Tibial nerve (tissue), 4 donors: ENCODE results near the gene NOS2. TPM values are rescaled to one million over a fixed set of nuclear protein-coding genes. Genes with fewer than 3 reads are reported as not detected.

ENCODE experiments used
- DNase-seq, 2 donors: peaks; one replicate each; pipeline ENCODE4 v3.0.0-alpha.2; 2019; ENCODE audit warnings: low spot score in 2 of 2
- H3K27ac ChIP-seq, 4 donors: fragments of 200-600 bp; sonication (generic) in 3 of 4; one replicate each; pipeline ENCODE4 v1.5.1; 2017 to 2019; ENCODE audit warnings: mild to moderate bottlenecking in 1 of 4
- H3K27me3 ChIP-seq, 2 donors: fragments of 200-600 bp; sonication (generic) in 1 of 2; one replicate each; pipeline versions ENCODE4 v1.5.1 to v1.6.0; 2017 to 2019
- H3K36me3 ChIP-seq, 3 donors: fragments of 200-600 bp; sonication (generic); one replicate each; pipeline ENCODE4 v1.5.1; 2018 to 2019
- H3K4me1 ChIP-seq, 4 donors: fragments of 200-600 bp; sonication (generic) in 3 of 4; one replicate each; pipeline ENCODE4 v1.5.1; 2017 to 2019
- H3K4me3 ChIP-seq, 4 donors: fragments of 200-600 bp; sonication (generic) in 3 of 4; one replicate each; pipeline ENCODE4 v1.5.1; 2017 to 2019; ENCODE audit warnings: mild to moderate bottlenecking in 1 of 4, moderate library complexity in 1 of 4
- H3K9me3 ChIP-seq, 4 donors: fragments of 200-600 bp; sonication (generic) in 3 of 4; one replicate each; pipeline ENCODE4 v1.5.1; 2017 to 2019
- EP300 ChIP-seq, 2 donors: sonication (generic); formaldehyde crosslinking; IDR thresholded peaks; one replicate each; pipeline ENCODE4 v1.6.1; 2017; ENCODE audit warnings: antibody characterized with exemption in 2 of 2, mild to moderate bottlenecking in 1 of 2
- POLR2A ChIP-seq, 2 donors: fragments of 450-650 bp; IDR thresholded peaks; one replicate each; pipeline ENCODE4 v1.6.1; 2017; ENCODE audit warnings: antibody characterized with exemption in 2 of 2, mild to moderate bottlenecking in 2 of 2, moderate library complexity in 2 of 2
- WGBS, 2 donors: methylation state at CpG; one replicate each; pipeline ENCODE4 v1.1.5; 2018; 5-methylcytosine and 5-hydroxymethylcytosine counted together
- total RNA-seq, 4 donors: library from RNA; depleted of rRNA; stranded (reverse); fragments of >200 nt; gene quantifications; one replicate each; pipeline ENCODE4 v1.1.0, GENCODE V29; 2016
- TF ChIP-seq, protein P1 (sequence below), 5 experiments: fragments of 200-600 bp in 3 of 5; fragments of 450-650 bp in 2 of 5; sonication (generic) in 3 of 5; IDR thresholded peaks; one replicate each; pipeline ENCODE4 v1.5.1; 2016 to 2019; ENCODE audit warnings: antibody characterized with exemption in 5 of 5, mild to moderate bottlenecking in 3 of 5, moderate library complexity in 2 of 5

Gene NOS2
- total RNA-seq, 4 donors from 2014 or later = 0.22 to 2.9 (median 0.72) TPM

DNA sequence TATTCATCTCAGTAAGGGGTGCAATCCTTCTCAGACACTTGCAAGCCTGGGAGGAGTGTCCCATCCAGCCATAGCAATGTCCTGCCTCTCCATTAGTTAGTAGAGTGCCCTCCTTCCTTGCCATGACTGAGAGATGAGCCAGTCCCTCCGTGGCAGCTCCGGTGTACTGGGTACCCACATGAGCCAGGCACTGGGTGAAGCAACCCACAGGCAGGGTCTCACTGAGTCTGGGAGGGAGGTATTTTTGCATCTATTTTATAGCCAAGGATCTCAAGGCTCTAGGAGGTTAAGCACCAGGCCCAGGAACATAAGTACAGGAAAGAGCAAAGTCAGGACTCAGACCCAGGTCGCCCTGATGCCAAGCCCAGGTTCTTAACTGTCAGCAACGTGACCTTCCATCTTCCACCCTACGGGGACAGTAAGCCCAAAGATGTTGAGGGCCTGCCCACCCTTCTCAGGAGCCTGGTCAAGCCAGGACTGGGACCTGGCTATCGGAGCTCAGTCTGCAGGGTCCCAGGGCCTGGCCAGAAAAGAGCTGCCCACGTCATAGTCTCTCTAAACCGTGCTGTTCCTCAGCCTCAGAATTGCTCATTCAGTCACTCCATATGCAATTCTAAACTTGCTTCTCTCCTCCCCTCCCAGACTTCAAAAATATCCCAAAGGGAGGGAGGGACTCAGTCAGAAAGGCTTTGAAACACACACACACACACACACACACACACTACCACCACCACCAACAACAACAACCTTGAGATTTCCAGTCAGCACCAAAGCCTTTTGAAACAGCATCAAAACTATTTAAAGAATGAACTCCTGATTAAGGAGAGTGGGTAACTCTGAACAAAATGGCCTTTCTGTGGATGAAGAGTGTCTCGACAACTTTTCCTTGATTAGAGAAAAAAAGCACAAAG is 16.6 kb downstream of the NOS2 start:
- DNase-seq = no peak
- WGBS, 2 donors = 80 to 84% methylated on average over 8 to 9 of the region's 9 CpGs
- Histone ChIP-seq H3K36me3 (peaks cover 0 to 11% (median 0%) of the 10 kb centered on the region in 3 donors), H3K4me1 (no peaks in the 10 kb centered on the region), H3K9me3 (no peaks in the 10 kb centered on the region), H3K27ac (no peak overlapping the region), H3K27me3 (no peaks in the 10 kb centered on the region), H3K4me3 (no peak overlapping the region)
- TF ChIP-seq, protein P1, sequence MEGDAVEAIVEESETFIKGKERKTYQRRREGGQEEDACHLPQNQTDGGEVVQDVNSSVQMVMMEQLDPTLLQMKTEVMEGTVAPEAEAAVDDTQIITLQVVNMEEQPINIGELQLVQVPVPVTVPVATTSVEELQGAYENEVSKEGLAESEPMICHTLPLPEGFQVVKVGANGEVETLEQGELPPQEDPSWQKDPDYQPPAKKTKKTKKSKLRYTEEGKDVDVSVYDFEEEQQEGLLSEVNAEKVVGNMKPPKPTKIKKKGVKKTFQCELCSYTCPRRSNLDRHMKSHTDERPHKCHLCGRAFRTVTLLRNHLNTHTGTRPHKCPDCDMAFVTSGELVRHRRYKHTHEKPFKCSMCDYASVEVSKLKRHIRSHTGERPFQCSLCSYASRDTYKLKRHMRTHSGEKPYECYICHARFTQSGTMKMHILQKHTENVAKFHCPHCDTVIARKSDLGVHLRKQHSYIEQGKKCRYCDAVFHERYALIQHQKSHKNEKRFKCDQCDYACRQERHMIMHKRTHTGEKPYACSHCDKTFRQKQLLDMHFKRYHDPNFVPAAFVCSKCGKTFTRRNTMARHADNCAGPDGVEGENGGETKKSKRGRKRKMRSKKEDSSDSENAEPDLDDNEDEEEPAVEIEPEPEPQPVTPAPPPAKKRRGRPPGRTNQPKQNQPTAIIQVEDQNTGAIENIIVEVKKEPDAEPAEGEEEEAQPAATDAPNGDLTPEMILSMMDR (IDR thresholded peaks at IDR 0.05) = no peak
- TF ChIP-seq EP300 (IDR thresholded peaks at IDR 0.05) (no peak), POLR2A (IDR thresholded peaks at IDR 0.05) (no peak)

DNA sequence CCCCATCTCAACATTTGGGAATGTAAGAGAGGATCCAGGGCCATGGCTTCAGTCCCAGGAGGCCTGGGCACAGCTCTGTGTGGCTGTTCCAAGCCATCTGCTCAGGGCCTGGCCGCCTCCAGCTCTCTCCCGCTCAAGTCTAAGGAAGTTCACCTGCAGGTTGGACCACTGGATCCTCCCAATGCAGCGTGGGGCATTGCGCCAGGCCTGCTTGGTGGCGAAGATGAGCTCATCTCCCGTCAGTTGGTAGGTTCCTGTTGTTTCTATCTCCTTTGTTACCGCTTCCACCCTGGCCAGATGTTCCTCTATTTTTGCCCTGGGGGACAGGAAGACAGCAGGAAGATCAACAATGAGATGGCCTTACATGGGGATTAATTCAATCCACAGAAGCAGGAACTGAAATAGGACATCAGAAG is 17.5 kb downstream of the NOS2 start:
- TF ChIP-seq EP300 (IDR thresholded peaks at IDR 0.05) (no peak), POLR2A (IDR thresholded peaks at IDR 0.05) (no peak)
- TF ChIP-seq, protein P1 (IDR thresholded peaks at IDR 0.05) = no peak
- WGBS, 2 donors = 60 to 86% methylated on average over 7 of the region's 7 CpGs
- peaks cover 0 to 11% (median 0%) of the 10 kb centered on the region in 3 donors for H3K36me3 ChIP-seq

DNA sequence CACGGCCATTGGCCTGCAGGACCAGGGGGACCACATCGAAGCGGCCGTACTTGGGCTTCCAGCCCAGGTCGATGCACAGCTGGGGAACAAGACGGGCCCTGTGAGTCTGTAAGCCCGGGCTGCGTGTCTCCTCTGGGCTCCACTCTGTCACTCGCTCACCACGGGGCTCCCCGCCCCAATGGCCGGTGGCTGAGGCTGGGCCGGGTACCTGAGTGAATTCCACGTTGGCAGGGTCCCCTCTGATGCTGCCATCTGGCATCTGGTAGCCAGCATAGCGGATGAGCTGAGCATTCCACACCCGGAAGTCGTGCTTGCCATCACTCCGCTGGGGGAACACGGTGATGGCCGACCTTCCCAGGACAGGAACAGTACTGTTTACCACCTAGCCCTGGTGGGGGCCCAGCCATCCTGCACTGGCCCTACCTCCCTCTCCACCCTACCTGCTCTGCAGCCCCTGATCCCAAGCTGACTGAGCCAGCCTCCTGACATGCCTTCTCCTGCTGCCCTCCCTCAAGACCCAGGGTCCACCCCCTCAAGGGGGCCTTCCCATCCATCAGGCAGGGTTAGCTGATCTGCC is 19.4 kb downstream of the NOS2 start:
- no peak for DNase-seq
- Histone ChIP-seq H3K9me3 (no peaks in the 10 kb centered on the region), H3K27ac (no peak overlapping the region), H3K27me3 (no peaks in the 10 kb centered on the region), H3K36me3 (peaks cover 0 to 11% (median 0%) of the 10 kb centered on the region in 3 donors), H3K4me3 (no peak overlapping the region), H3K4me1 (no peaks in the 10 kb centered on the region)
- WGBS, 2 donors = 92% methylated on average over 17 to 20 of the region's 20 CpGs
- TF ChIP-seq POLR2A (IDR thresholded peaks at IDR 0.05) = no peak

More for the DNA sequence above, 17.5 kb downstream of the NOS2 start:
- H3K9me3 ChIP-seq = no peaks in the 10 kb centered on the region
- H3K4me3 ChIP-seq = no peak overlapping the region
- H3K27me3 ChIP-seq = no peaks in the 10 kb centered on the region
- DNase-seq = peak in 1 of 2 donors; percentile 16
- H3K4me1 ChIP-seq = no peaks in the 10 kb centered on the region
- no peak overlapping the region for H3K27ac ChIP-seq

DNA sequence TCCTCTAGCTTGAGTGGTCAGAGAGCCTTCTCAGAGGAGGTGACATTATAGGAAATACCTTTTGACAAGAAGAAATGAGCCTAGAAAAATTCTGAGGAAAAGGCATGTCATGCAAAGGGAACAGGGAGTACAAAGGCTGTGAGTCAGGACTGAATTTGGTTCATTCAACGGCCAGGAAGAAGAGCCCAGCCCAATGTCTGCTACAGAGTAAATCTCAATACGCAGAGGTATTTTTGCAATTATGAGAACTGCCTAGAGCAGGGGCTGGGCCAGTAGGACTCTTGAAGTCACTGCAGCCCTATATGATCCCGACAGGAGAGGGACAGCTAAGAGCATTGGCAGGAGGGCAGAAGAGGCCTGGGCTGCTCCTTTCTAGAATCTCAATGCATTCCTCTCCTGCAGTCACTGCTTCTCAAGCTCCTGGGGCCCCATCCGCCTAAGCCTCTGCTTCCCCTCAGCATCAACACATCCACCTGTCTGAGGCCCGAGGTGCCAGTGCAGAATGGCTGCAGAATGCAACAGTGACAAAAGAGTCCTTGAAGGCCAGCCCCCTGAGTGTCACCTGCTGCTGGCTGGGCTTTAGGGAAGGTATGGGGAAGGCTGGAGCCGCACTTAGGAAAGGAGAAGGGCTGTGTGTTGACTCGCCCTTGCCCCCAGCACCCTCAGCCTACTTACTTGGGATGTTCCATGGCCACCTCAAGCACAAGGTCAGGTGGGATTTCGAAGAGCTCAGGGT is 20.1 kb downstream of the NOS2 start:
- WGBS, 2 donors = 82 to 83% methylated on average over 8 of the region's 8 CpGs
- peaks cover 0 to 11% (median 0%) of the 10 kb centered on the region in 3 donors for H3K36me3 ChIP-seq

DNA sequence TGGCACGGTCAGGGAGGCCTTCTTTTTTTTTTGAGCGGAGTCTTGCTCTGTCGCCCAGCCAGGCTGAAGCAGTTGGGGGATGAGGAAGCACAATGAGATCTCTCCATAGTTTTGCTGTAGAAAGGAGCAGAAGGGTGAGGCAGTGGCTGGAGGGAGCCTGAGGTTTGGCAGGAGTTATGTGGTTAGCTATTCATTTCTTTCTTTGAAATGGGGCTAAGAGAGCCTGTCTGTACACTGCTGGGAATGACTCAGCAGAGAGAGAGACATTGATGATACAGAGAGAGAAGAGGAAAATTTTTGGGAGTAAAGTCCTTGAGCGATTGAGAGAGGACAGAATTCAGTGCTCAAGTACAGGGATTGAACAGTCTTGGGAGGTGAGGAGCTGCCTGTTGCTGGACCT is 22.1 kb downstream of the NOS2 start:
- Histone ChIP-seq H3K27me3 (no peaks in the 10 kb centered on the region), H3K36me3 (peaks cover 0 to 24% (median 0%) of the 10 kb centered on the region in 3 donors), H3K4me3 (no peak overlapping the region), H3K9me3 (no peaks in the 10 kb centered on the region), H3K27ac (no peak overlapping the region), H3K4me1 (no peaks in the 10 kb centered on the region)
- 69 to 80% methylated on average over 4 of the region's 4 CpGs for WGBS, 2 donors
- DNase-seq = no peak
- TF ChIP-seq EP300 (IDR thresholded peaks at IDR 0.05) = no peak
- no peak for TF ChIP-seq POLR2A (IDR thresholded peaks at IDR 0.05)
- TF ChIP-seq, protein P1 (IDR thresholded peaks at IDR 0.05) = no peak

More for the DNA sequence above, 20.1 kb downstream of the NOS2 start:
- Histone ChIP-seq H3K27ac (no peak overlapping the region), H3K27me3 (no peaks in the 10 kb centered on the region), H3K9me3 (no peaks in the 10 kb centered on the region), H3K4me3 (no peak overlapping the region), H3K4me1 (no peaks in the 10 kb centered on the region)
- DNase-seq = no peak
- no peak for TF ChIP-seq EP300 (IDR thresholded peaks at IDR 0.05)
- TF ChIP-seq, protein P1 (IDR thresholded peaks at IDR 0.05) = no peak
